Stimulated activated CD4-positive, alpha-beta T cell treated with anti-CD3 and anti-CD28 coated beads, Interleukin-12 subunit alpha, Interleukin-12 subunit beta, amount 100 ng/mL, for 48 hours (primary cell): ENCODE measurements around the gene DNPH1.

Source experiments
- DNase-seq, 3 donors: peaks; one replicate each; pipeline ENCODE4 v3.0.0-alpha.2; 2020; ENCODE audit warnings: low read depth in 2 of 3, low spot score in 1 of 3

Gene DNPH1

GRCh38 chr6:43264599-43265145, 35.4 kb upstream of the DNPH1 start:
- no peak for DNase-seq

GRCh38 chr6:43263314-43264178, 34.3 kb upstream of the DNPH1 start:
- peak; percentile 61 to 71 (median 69) for DNase-seq

- DNase-seq = no peak
Measured at GRCh38 chr6:43262780-43263313, 33.6 kb upstream of the DNPH1 start.

- no peak for DNase-seq
Measured at GRCh38 chr6:43262000-43262779, 32.9 kb upstream of the DNPH1 start.

GRCh38 chr6:43261198-43261597, 31.9 kb upstream of the DNPH1 start:
- DNase-seq = no peak

GRCh38 chr6:43260791-43261190, 31.5 kb upstream of the DNPH1 start:
- no peak for DNase-seq

GRCh38 chr6:43258807-43259686, 29.8 kb upstream of the DNPH1 start:
- DNase-seq = no peak

GRCh38 chr6:43258180-43258579, 28.9 kb upstream of the DNPH1 start:
- no peak for DNase-seq

- no peak for DNase-seq
Measured at GRCh38 chr6:43257367-43258145, 28.3 kb upstream of the DNPH1 start.

GRCh38 chr6:43256670-43257366, 27.5 kb upstream of the DNPH1 start:
- no peak for DNase-seq

- DNase-seq = no peak
Measured at GRCh38 chr6:43255408-43256054, 26.2 kb upstream of the DNPH1 start.

- no peak for DNase-seq
Measured at GRCh38 chr6:43254846-43255245, 25.6 kb upstream of the DNPH1 start.

GRCh38 chr6:43254138-43254817, 25.0 kb upstream of the DNPH1 start:
- no peak for DNase-seq

- DNase-seq = no peak
Measured at GRCh38 chr6:43253401-43253800, 24.1 kb upstream of the DNPH1 start.

GRCh38 chr6:43250992-43251373, 21.7 kb upstream of the DNPH1 start:
- no peak for DNase-seq

- no peak for DNase-seq
Measured at GRCh38 chr6:43248791-43249190, 19.5 kb upstream of the DNPH1 start.

- DNase-seq = no peak
Measured at GRCh38 chr6:43248101-43248500, 18.8 kb upstream of the DNPH1 start.
